GM18909 (cell line): Measurements from ENCODE around the gene FAM20C.

ENCODE experiments used
- ATAC-seq: cut with Tn5 transposase; IDR thresholded peaks from one replicate; pipeline ENCODE4 v1.9.1; 2021; ENCODE audit warnings: mild to moderate bottlenecking; ENCODE audit not compliant: unreplicated experiment, poor library complexity

Gene FAM20C

DNA sequence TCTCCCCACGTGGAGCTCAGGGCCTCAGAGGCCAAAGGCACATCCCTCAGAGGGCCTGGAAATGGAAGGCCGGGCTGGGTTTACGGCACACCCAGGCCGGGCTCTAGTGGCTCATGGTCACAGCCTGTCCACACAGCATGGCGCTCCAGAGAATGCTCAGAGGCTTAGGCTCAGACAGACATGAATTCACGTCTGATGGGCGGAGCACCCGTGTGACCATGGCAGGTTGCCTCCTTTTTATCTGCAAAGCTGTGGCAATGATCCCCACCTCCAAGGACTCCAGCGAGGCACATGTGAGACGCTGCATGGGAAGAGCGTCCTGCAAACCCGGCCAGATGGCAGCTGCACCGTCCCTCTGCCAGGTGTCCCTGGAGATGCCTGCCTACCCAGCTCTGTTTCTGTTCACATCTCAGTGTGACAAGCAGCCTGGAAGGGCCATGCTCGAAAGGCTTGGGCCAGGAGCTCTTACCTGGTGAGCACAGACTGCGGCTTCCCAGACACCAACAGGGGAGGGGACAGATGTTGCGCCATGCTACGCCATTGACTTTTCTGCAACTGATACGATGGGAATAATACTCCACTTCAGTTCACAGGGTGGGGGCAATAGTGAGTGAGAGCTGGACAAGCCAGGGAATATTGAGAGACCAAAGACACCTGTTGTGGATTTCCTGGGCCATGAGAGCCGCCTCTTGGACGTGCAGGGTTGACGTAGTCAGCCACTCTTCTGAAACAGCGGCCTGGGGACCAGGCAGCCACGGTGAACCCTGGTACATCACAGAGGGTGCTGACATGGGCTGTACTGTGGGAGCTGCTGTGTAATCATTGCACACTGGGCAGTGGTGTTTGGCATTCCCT, 34.4 kb upstream of the FAM20C start:
- no peak for ATAC-seq

GRCh38 chr7:158771-159170, 33.6 kb upstream of the FAM20C start:
- no peak for ATAC-seq

GRCh38 chr7:159370-160270, 32.8 kb upstream of the FAM20C start:
- no peak for ATAC-seq

GRCh38 chr7:160958-161725, 31.2 kb upstream of the FAM20C start:
- ATAC-seq: no peak

- no peak for ATAC-seq
These were observed 29.6 kb upstream of the FAM20C start for GRCh38 chr7:162632-163297.

GRCh38 chr7:163298-163695, 29.1 kb upstream of the FAM20C start:
- ATAC-seq: no peak

DNA sequence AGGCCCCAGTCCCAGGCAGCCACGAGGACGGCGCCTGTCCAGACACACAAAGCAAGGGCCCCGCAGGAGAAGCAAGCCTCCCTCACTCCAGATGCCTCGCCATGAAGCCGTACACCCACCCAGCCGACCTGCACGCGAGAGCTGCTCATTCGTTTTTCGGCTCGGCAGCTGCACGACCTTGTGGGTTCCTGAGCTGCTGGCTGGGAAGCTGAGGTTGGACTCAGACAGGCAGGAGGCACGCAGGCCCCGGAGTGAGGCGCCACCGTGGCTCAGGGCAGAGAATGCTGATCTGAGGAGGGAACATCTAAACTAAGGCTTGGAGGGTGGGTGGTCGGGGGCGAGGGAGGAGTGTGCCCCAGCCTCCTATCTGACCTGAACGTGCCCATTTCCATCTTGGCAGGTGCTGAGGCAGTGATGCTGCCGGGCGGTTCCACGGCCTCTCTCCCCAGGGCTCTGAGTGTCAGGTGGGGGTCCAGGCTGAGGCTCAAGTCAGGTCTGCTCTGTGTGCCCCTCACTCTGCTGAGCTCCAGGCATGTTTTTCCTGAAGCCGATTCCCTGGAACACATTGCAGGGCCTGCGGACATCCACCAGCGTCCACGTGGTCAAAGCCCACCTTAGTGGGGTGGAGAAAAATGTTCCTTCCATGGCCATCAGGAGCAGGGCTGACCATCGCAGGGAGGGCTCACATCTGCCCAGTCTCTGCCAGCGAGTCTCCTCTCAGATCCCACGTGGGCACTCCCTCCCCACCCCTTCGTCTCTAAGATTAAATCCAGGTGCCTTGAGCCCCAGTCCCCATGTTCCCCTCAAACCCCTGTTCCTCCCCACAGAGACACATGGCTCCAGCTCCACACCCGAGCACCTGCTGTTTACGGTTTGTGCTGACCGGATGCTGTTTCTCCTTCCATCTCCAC, 28.1 kb upstream of the FAM20C start:
- ATAC-seq: no peak

DNA sequence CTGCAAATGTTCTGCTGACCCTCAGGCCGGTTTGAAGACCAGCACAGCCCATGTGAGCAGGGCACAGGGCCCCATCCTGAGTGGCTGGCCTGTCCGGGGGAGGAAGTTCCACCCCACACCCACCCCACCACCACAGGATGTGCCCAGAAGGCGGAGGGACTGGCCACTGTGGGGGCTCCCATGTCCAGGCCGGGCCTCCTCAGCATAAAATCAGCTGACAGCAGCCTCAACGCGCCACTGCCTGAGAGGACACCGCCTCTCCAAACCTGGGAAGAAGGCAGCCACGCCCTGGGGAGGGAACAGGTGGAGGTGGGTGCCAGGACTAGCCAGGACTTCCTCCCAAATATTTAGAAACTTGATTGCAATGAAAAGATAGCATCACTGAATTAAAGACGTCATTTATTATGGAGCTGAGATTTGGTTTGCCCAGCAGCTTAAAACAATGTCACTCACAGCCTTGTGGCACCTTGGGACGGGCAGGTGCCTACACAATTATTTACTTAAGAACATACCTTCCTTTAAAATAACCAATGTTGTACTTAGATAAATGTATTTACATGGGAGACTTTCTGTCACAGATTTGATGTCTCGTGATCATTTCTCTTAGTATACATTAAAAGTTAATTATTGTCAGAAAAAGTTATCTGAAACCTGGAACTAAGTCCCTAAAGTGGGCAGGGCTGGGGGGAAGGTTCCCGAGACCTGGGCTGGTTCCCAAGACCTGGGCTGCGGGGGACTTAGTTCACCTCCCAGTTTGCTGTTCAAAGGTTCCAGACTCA, 27.3 kb upstream of the FAM20C start:
- ATAC-seq: no peak

- ATAC-seq: no peak
These were observed 26.6 kb upstream of the FAM20C start for GRCh38 chr7:165661-166337.

DNA sequence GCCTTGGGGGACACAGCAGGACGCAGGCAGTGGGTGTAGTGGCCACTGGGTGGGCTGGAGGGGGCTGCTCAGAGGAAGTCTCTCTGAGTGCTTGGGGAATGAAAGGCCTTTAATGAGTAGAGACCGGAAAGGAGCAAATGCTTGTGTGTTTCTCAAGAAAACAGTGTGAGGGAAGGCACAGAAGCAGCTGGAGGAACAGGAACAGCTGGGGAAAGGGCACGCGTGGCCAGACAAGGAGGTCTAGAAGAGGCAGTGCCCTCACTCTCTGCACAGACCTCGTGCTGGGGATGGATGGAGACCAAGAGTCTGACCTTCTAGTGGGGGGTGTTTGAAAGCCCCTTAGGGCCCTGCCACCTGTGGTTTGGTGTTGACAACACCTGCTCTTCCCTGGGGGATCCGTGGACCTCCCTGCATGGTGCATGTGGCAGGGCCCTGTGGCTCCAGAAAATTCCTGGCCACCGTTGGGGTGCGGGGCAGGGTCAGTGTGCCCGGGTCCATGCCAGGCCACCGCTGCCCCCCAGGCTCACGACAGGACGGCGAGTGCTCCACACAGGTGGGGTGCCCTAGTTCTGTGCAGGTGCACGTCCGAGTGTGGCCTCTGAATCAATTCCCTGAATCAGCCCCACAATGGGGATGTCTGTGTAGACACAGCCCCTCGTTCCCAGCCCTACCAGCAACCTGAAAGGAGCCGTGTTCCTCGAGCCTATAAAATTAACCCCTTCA, 25.9 kb upstream of the FAM20C start:
- ATAC-seq: no peak

DNA sequence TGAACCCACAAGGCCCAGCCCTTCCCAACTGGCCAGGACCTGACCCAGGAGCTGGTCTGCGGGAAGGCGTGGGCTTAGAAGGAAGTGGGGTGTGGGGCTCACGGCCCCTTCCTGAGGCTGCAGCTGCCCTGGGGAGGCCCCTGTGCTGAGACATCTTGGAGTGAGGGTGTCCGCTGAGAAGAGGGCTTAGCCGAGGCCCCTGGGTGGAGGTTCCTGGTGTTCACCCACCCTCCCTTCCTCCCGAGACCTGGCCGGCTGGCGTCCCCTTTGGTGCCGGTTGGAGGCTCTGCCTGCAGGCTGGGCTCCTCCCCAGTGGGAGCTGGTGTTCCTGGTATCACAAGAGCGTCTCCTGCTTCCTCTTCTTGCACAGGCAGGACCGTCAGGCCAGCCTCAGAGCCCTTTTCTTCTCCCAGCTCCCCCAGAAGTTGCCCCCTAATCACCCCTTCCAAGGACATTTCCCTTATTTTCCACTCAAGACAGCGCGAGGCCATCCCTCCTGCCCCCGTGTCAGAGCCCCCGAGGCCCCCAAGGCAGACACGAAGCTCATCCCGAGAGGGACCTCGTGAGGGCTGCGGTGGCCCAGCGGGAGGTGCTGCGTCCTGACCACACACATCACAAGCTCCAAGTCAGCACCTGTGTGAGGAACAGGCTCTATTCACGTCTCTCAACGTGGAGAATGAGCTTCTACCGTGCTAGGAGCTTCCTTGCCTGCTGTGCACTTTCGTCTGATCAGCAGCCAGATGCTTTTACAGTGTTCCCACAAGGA, 25.1 kb upstream of the FAM20C start:
- no peak for ATAC-seq

DNA sequence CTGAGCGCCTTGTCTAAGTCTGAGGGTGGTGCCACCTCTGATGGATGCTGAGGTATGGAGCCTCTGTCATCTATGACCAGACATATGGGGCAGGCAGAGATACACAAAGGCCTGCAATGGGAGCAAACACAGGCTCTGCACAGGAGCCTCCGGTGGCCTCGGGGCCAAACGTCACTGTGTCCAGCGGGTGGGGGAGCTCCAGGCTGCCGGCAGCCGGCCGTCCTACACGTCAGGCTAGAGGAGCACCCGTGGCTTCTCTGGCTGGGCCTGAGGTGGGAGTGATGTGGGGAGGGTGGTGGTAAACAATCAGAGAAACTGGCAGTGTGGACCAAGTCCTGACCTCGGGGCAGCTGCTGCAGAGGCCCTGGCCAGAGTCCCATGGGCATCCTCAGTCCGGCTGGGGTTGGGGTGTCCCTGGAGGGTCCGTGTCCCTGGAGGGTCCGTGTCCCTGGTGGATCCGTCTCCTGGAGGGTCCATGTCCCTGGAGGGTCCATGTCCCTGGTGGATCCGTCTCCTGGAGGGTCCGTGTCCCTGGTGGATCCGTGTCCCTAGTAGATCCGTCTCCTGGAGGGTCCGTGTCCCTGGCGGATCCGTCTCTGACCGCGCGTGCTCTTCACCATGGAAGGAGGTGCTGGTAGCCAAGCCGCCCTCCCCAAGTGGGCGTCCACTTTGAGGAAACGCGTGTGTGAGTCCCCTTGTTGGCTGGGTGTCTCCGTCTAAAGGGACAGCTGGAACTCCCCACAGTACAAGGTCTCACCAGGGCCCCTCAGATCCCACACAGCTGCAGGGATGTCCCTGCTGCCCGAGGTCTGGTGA, 24.2 kb upstream of the FAM20C start:
- ATAC-seq: no peak

DNA sequence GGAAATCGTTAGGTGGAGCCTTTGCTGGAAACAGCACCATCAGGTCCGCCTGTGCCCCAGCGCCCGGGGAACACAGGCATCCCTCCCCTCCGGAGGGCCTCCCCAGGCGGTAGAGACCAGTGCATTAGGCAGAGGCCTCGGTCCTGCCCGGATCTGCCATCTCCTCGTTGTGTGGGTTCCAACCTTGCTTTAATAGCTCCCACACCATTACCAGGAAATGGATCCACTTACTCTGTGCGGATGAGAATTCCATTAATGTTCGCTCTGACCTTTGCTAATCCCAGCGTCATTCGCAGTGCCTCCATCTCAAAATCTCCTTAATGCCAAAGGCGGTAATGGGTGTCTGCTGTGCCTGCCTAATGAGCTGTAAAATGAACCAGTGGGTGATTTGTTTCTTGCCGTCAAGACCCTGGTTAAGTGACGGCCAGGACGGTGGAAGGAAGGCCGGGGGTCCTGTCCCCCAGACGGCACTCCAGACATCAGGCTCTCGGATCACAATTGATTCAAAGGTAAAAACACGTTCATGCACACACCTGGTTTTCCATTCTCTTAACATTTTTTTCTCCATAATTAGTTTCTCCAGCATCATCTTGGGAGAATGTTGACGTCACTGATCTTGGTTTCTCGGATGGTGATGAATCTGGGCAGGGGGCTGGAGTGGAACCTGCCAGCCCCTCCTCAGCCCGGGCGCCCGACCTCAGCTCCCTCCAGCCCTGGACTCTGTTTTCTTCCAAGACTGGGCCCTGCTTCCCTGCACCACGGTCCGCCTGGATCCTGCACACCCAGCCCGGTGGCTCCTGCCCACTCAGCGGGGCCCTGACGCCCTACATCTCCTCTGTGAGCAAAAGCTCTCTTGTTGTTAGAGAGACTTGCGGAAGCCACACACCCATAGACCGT, 22.8 kb upstream of the FAM20C start:
- ATAC-seq: no peak

DNA sequence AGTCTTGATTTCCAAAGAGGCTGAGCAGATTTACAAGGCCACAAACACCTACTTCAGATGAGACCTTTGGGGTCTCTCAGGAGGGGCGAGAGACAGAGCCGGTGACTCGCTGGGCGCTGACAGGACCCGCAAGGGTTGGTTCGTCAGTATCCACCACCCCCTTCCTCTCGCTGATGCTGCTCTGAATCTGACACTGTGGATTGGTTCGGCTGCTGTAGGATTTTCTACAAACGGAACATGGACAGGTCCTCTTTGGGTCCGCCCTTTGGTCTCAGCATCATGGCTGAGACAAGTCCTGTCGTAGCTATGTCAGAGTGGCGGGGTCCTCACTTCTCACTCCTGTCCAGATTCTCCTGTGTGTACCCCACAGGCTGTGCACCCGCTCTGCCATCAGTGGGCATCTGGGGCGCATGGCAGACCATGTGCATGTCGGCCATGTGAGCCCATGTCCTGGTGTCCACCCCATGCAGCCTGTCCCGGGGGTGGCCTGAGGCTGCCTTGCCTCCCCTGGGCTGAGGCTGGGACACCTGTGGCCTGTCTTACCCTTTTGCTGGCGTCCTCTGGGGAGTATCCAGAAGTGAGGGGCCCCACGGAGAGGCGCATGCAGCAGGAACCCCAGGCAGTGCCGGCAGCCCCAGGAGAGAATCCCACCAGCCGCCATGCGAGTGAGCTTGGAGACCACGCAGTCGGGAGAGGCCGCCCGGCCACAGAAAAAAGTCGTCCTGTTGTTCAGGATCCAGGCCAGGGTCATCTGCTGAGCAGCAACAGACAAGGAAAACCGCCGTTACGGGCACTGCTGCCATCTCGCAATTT, 21.6 kb upstream of the FAM20C start:
- ATAC-seq: no peak
